HEK293 (cell line): ENCODE data around the gene CD101.

Experiments
- CTCF ChIA-PET: fragments of 350-600 bp; formaldehyde crosslinking; extraction: SDS; loops from one replicate; lab custom pipeline; 2021; ENCODE audit warnings: antibody characterized with exemption; lab: Yijun Ruan, JAX
- POLR2A ChIA-PET: fragments of 300-600 bp; formaldehyde crosslinking; extraction: SDS; loops from one replicate; lab custom pipeline; 2020; ENCODE audit warnings: antibody characterized with exemption, inconsistent platforms; lab: Yijun Ruan, JAX
- H3K27ac ChIP-seq: fragments of 200-500 bp; sonication (Bioruptor generic); 2 replicates; pipeline ENCODE4 v1.5.1; 2014; ENCODE audit warnings: low read depth, low read length, control low read depth, inconsistent platforms; ENCODE audit errors: extremely low read depth
- H3K36me3 ChIP-seq, 2 experiments: fragments of 200-500 bp in 1 of 2; sonication (Bioruptor generic) in 1 of 2; 1 replicate in 1 of 2; 2 replicates in 1 of 2; pipeline ENCODE4 v1.5.1; 2014 to 2017; ENCODE audit warnings: inconsistent platforms in 2 of 2, low read length in 2 of 2; ENCODE audit not compliant: control insufficient read depth in 2 of 2, insufficient read depth in 1 of 2
- H3K4me1 ChIP-seq: fragments of 200-500 bp; sonication (Bioruptor generic); 2 replicates; pipeline ENCODE4 v1.5.1; 2014; ENCODE audit warnings: mild to moderate bottlenecking, low read length, inconsistent platforms; ENCODE audit not compliant: control insufficient read depth, insufficient read depth
- H3K4me3 ChIP-seq: 2 replicates; pipeline ENCODE4 v1.5.1; 2011; ENCODE audit warnings: low read depth, mild to moderate bottlenecking, control low read depth, low read length, moderate library complexity
- H3K9me3 ChIP-seq: fragments of 200-500 bp; sonication (Bioruptor generic); 2 replicates; pipeline ENCODE4 v1.5.1; 2014; ENCODE audit warnings: low read depth, low read length, inconsistent platforms; ENCODE audit not compliant: control insufficient read depth, insufficient read depth
- HOXC10 ChIP-seq: sonication (generic); formaldehyde crosslinking; IDR thresholded peaks from 2 replicates; pipeline ENCODE4 v1.8.1; 2023; ENCODE audit warnings: mild to moderate bottlenecking, missing genetic modification reagents
- KLF1 ChIP-seq: fragments of 450-650 bp; formaldehyde crosslinking; IDR thresholded peaks from 2 replicates; pipeline ENCODE4 v1.5.1; 2016; ENCODE audit warnings: missing biosample characterization, missing genetic modification characterization
- KLF7 ChIP-seq: fragments of 450-650 bp; formaldehyde crosslinking; IDR thresholded peaks from 2 replicates; pipeline ENCODE4 v1.5.1; 2016; ENCODE audit warnings: missing biosample characterization, missing genetic modification characterization, borderline replicate concordance
- KLF9 ChIP-seq: fragments of 450-650 bp; formaldehyde crosslinking; IDR thresholded peaks from 2 replicates; pipeline ENCODE4 v1.5.1; 2016; ENCODE audit warnings: missing biosample characterization, missing genetic modification characterization, low read depth
- MEIS1 ChIP-seq: sonication (generic); formaldehyde crosslinking; IDR thresholded peaks from 2 replicates; pipeline ENCODE4 v1.8.1; 2022; ENCODE audit warnings: missing genetic modification reagents, mild to moderate bottlenecking, borderline replicate concordance
- TCF7L2 ChIP-seq: IDR thresholded peaks from 2 replicates; pipeline ENCODE4 v1.6.1; 2011; ENCODE audit warnings: low read depth, mild to moderate bottlenecking, inconsistent platforms, low read length, moderate library complexity, borderline replicate concordance
- ZEB2 ChIP-seq: fragments of 450-650 bp; formaldehyde crosslinking; IDR thresholded peaks from 2 replicates; pipeline ENCODE4 v1.5.1; 2016; ENCODE audit warnings: missing biosample characterization, missing genetic modification characterization
- ZNF214 ChIP-seq: fragments of 450-650 bp; formaldehyde crosslinking; IDR thresholded peaks from 2 replicates; pipeline ENCODE4 v1.5.1; 2017; ENCODE audit warnings: missing biosample characterization, mild to moderate bottlenecking, missing genetic modification characterization, borderline replicate concordance
- ZNF292 ChIP-seq: fragments of 450-650 bp; formaldehyde crosslinking; IDR thresholded peaks from 2 replicates; pipeline ENCODE4 v1.5.1; 2016; ENCODE audit warnings: low read depth, missing biosample characterization, missing genetic modification characterization, borderline replicate concordance
- ZNF311 ChIP-seq: fragments of 450-650 bp; formaldehyde crosslinking; IDR thresholded peaks from 2 replicates; pipeline ENCODE4 v1.5.1; 2017; ENCODE audit warnings: missing biosample characterization, missing genetic modification characterization, borderline replicate concordance
- ZNF362 ChIP-seq: fragments of 450-650 bp; formaldehyde crosslinking; IDR thresholded peaks from 2 replicates; pipeline ENCODE4 v1.5.1; 2016; ENCODE audit warnings: missing biosample characterization, missing genetic modification characterization
- ZNF37A ChIP-seq: fragments of 450-650 bp; IDR thresholded peaks from 2 replicates; pipeline ENCODE4 v1.5.1; 2018; ENCODE audit warnings: missing biosample characterization, missing genetic modification characterization
- ZNF449 ChIP-seq: fragments of 450-650 bp; formaldehyde crosslinking; IDR thresholded peaks from 2 replicates; pipeline ENCODE4 v1.5.1; 2017; ENCODE audit warnings: missing biosample characterization, mild to moderate bottlenecking, missing genetic modification characterization, moderate library complexity
- ZNF473 ChIP-seq: fragments of 450-650 bp; formaldehyde crosslinking; IDR thresholded peaks from 2 replicates; pipeline ENCODE4 v1.5.1; 2017; ENCODE audit warnings: missing biosample characterization, missing genetic modification characterization
- ZNF48 ChIP-seq: fragments of 450-650 bp; formaldehyde crosslinking; IDR thresholded peaks from 2 replicates; pipeline ENCODE4 v1.5.1; 2016; ENCODE audit warnings: missing biosample characterization, missing genetic modification characterization
- ZNF529 ChIP-seq: fragments of 450-650 bp; formaldehyde crosslinking; IDR thresholded peaks from 2 replicates; pipeline ENCODE4 v1.5.1; 2017; ENCODE audit warnings: missing genetic modification characterization, missing biosample characterization; ENCODE audit not compliant: insufficient replicate concordance
- ZNF560 ChIP-seq: fragments of 450-650 bp; formaldehyde crosslinking; IDR thresholded peaks from 2 replicates; pipeline ENCODE4 v1.5.1; 2017; ENCODE audit warnings: missing biosample characterization, missing genetic modification characterization, borderline replicate concordance
- ZNF596 ChIP-seq: fragments of 450-650 bp; IDR thresholded peaks from 2 replicates; pipeline ENCODE4 v1.5.0; 2018; ENCODE audit warnings: missing biosample characterization, mild to moderate bottlenecking, missing genetic modification characterization, moderate library complexity
- ZNF677 ChIP-seq: fragments of 450-650 bp; IDR thresholded peaks from 2 replicates; pipeline ENCODE4 v1.5.0; 2018; ENCODE audit warnings: missing biosample characterization, mild to moderate bottlenecking, missing genetic modification characterization, moderate library complexity

CD101 gene

GRCh38 chr1:117014209-117014608 lies 12.6 kb downstream of the CD101 start:
- ChIA-PET CTCF (interaction anchor here (0.6 to 1.0 kb wide), 2 partner anchors 55 to 740 kb away, joined by 3 read pairs; no protein-coding TSS in a partner anchor), POLR2A (no interaction called here)
- no peak overlapping the region for H3K4me3 ChIP-seq
- no peaks in the 10 kb centered on the region for H3K9me3 ChIP-seq
- TF ChIP-seq ZNF473 (tag by site-specific recombination) (no peak), ZNF362 (no peak), HOXC10 (CRISPR knock-in tag) (no peak), MEIS1 (CRISPR knock-in tag) (no peak), ZNF677 (tag by site-specific recombination) (no peak), ZNF449 (tag by site-specific recombination) (no peak), ZNF37A (no peak), ZNF48 (tag by site-specific recombination) (no peak), KLF1 (tag by site-specific recombination) (no peak), KLF7 (tag by site-specific recombination) (no peak), ZNF311 (tag by site-specific recombination) (no peak), ZNF214 (tag by site-specific recombination) (no peak), ZNF596 (tag by site-specific recombination) (no peak), ZEB2 (tag by site-specific recombination) (no peak), ZNF292 (tag by site-specific recombination) (no peak)
- no peaks in the 10 kb centered on the region for H3K4me1 ChIP-seq
- H3K36me3 ChIP-seq = no peaks in the 10 kb centered on the region
- no peak overlapping the region for H3K27ac ChIP-seq

GRCh38 chr1:117015724-117016123 lies 14.2 kb downstream of the CD101 start:
- TF ChIP-seq ZNF529 (tag by site-specific recombination) (no peak), TCF7L2 (no peak), ZNF560 (tag by site-specific recombination) (no peak)
- CTCF ChIA-PET = no interaction called here
- POLR2A ChIA-PET = no interaction called here

GRCh38 chr1:117017062-117017461 lies 15.5 kb downstream of the CD101 start:
- POLR2A ChIA-PET = no interaction called here
- H3K27ac ChIP-seq = no peak overlapping the region
- H3K36me3 ChIP-seq = no peaks in the 10 kb centered on the region
- CTCF ChIA-PET = no interaction called here
- H3K4me3 ChIP-seq = no peak overlapping the region
- no peak for TF ChIP-seq KLF9 (tag by site-specific recombination)
- H3K9me3 ChIP-seq = no peaks in the 10 kb centered on the region
- H3K4me1 ChIP-seq = no peaks in the 10 kb centered on the region

More at GRCh38 chr1:117015724-117016123, 14.2 kb downstream of the CD101 start:
- Histone ChIP-seq H3K36me3 (no peaks in the 10 kb centered on the region), H3K9me3 (no peaks in the 10 kb centered on the region), H3K4me3 (no peak overlapping the region), H3K4me1 (no peaks in the 10 kb centered on the region), H3K27ac (no peak overlapping the region)
